IMR-90 (cell line): Measurements from ENCODE around the gene ARSB. TPM values are rescaled to one million over a fixed set of nuclear protein-coding genes. Genes with fewer than 3 reads are reported as not detected.

Experiments
- ATAC-seq: fragments of 200-7000 bp; cut with Tn5 transposase; 2 replicates; pipeline ENCODE4 v1.9.1; 2020; ENCODE audit warnings: low read depth, mild to moderate bottlenecking, moderate library complexity
- BruUV-seq: library from RNA; stranded (reverse); fragments of 400-500 nt; replicated peaks from 2 replicates; lab custom pipeline; 2021; lab: Mats Ljungman, UMichigan
- CTCF ChIA-PET: fragments of 300-600 bp; formaldehyde crosslinking; extraction: SDS; loops from one replicate; lab custom pipeline; 2021; ENCODE audit warnings: antibody characterized with exemption; lab: Yijun Ruan, JAX
- POLR2A ChIA-PET: fragments of 300-600 bp; sonication (Branson Sonifier 250); formaldehyde crosslinking; loops from one replicate; lab custom pipeline; 2022; ENCODE audit warnings: antibody characterized with exemption; ENCODE audit not compliant: unreplicated experiment; lab: Charles Lee
- DNase-seq: peaks from one replicate; pipeline ENCODE4 v3.0.0; 2013
- H2AFZ ChIP-seq: replicated peaks from 2 replicates; pipeline ENCODE3; 2013; ENCODE audit warnings: low read length, mild to moderate bottlenecking; ENCODE audit not compliant: poor library complexity
- H2AK5ac ChIP-seq: 2 replicates; pipeline ENCODE4 v1.6.1; 2013; ENCODE audit warnings: low read depth, low read length, inconsistent platforms
- H2AK9ac ChIP-seq: replicated peaks from 2 replicates; pipeline ENCODE3; 2013; ENCODE audit warnings: mild to moderate bottlenecking, low read depth, low read length, moderate library complexity; ENCODE audit not compliant: poor library complexity
- H2BK120ac ChIP-seq: 2 replicates; pipeline ENCODE4 v1.6.1; 2013; ENCODE audit warnings: low read depth, low read length, inconsistent platforms
- H2BK15ac ChIP-seq: 3 replicates; pipeline ENCODE4 v1.6.1; 2013; ENCODE audit warnings: low read depth, low read length, inconsistent platforms
- H2BK20ac ChIP-seq: 2 replicates; pipeline ENCODE4 v1.6.1; 2013; ENCODE audit warnings: low read depth, mild to moderate bottlenecking, inconsistent platforms, low read length, moderate library complexity
- H2BK5ac ChIP-seq: 2 replicates; pipeline ENCODE4 v1.6.1; 2013; ENCODE audit warnings: mild to moderate bottlenecking, low read depth, low read length, inconsistent platforms; ENCODE audit not compliant: poor library complexity, severe bottlenecking
- H3K14ac ChIP-seq: replicated peaks from 2 replicates; pipeline ENCODE4 v1.6.1; 2013; ENCODE audit warnings: low read depth, low read length, inconsistent platforms
- H3K18ac ChIP-seq: 2 replicates; pipeline ENCODE4 v1.6.1; 2013; ENCODE audit warnings: low read depth, low read length, control low read depth
- H3K23ac ChIP-seq: 2 replicates; pipeline ENCODE4 v1.6.1; 2013; ENCODE audit warnings: low read depth, low read length, inconsistent platforms
- H3K27ac ChIP-seq: 2 replicates; pipeline ENCODE4 v1.5.1; 2013; ENCODE audit warnings: mild to moderate bottlenecking, control low read depth, low read length; ENCODE audit not compliant: insufficient read depth
- H3K27me3 ChIP-seq: 2 replicates; pipeline ENCODE4 v1.6.1; 2013; ENCODE audit warnings: low read length; ENCODE audit not compliant: control insufficient read depth, insufficient read depth
- H3K36me3 ChIP-seq: 2 replicates; pipeline ENCODE4 v1.6.1; 2013; ENCODE audit warnings: low read length, mixed read lengths; ENCODE audit not compliant: control insufficient read depth, insufficient read depth
- H3K4ac ChIP-seq: 2 replicates; pipeline ENCODE4 v1.6.1; 2013; ENCODE audit warnings: low read depth, low read length, inconsistent platforms
- H3K4me1 ChIP-seq: 2 replicates; pipeline ENCODE4 v1.6.1; 2013; ENCODE audit warnings: low read length, mixed read lengths; ENCODE audit not compliant: control insufficient read depth, insufficient read depth
- H3K4me2 ChIP-seq: 2 replicates; pipeline ENCODE4 v1.6.1; 2013; ENCODE audit warnings: low read depth, mild to moderate bottlenecking, control low read depth, low read length, moderate library complexity
- H3K4me3 ChIP-seq: 2 replicates; pipeline ENCODE4 v1.5.1; 2013; ENCODE audit warnings: low read depth, mild to moderate bottlenecking, control low read depth, low read length, moderate library complexity; ENCODE audit not compliant: insufficient read depth
- H3K56ac ChIP-seq: 2 replicates; pipeline ENCODE4 v1.6.1; 2013; ENCODE audit warnings: low read length, inconsistent platforms; ENCODE audit not compliant: insufficient read depth; ENCODE audit errors: extremely low read depth
- H3K79me1 ChIP-seq, 2 experiments: 2 replicates each; pipeline ENCODE4 v1.6.1; 2013; ENCODE audit warnings: low read length in 2 of 2, inconsistent platforms in 1 of 2, low read depth in 1 of 2
- H3K9ac ChIP-seq: 2 replicates; pipeline ENCODE4 v1.6.1; 2013; ENCODE audit warnings: low read depth, low read length, control low read depth
- H3K9me1 ChIP-seq: 2 replicates; pipeline ENCODE4 v1.6.1; 2013; ENCODE audit warnings: low read length, inconsistent platforms; ENCODE audit not compliant: insufficient read depth
- H3K9me3 ChIP-seq: 2 replicates; pipeline ENCODE4 v1.6.1; 2013; ENCODE audit warnings: low read length; ENCODE audit not compliant: control insufficient read depth, insufficient read depth
- H4K20me1 ChIP-seq: 2 replicates; pipeline ENCODE4 v1.6.1; 2013; ENCODE audit warnings: low read length, inconsistent platforms; ENCODE audit not compliant: insufficient read depth
- H4K5ac ChIP-seq: 2 replicates; pipeline ENCODE4 v1.6.1; 2013; ENCODE audit warnings: mild to moderate bottlenecking, low read depth, low read length, control low read depth
- H4K8ac ChIP-seq, 2 experiments: 2 replicates each; pipeline ENCODE4 v1.6.1; 2013; ENCODE audit warnings: low read depth in 2 of 2, low read length in 2 of 2, control low read depth in 1 of 2, inconsistent platforms in 1 of 2
- H4K91ac ChIP-seq: 2 replicates; pipeline ENCODE4 v1.6.1; 2013; ENCODE audit warnings: low read depth, low read length, inconsistent platforms; ENCODE audit not compliant: insufficient read depth
- BHLHE40 ChIP-seq: fragments of 150-350 bp; IDR thresholded peaks from 2 replicates; pipeline ENCODE4 v1.6.1; 2016; ENCODE audit warnings: mild to moderate bottlenecking, low read depth, low read length
- CEBPB ChIP-seq: IDR thresholded peaks from 2 replicates; pipeline ENCODE4 v1.6.1; 2012; ENCODE audit warnings: low read depth, low read length, improper control_type of control experiment
- MAFK ChIP-seq: IDR thresholded peaks from 2 replicates; pipeline ENCODE4 v1.6.1; 2012; ENCODE audit warnings: low read depth, low read length, improper control_type of control experiment
- MXI1 ChIP-seq: IDR thresholded peaks from 2 replicates; pipeline ENCODE4 v1.6.1; 2012; ENCODE audit warnings: low read depth, mild to moderate bottlenecking, low read length, moderate library complexity, borderline replicate concordance
- RAD21 ChIP-seq: IDR thresholded peaks from 2 replicates; pipeline ENCODE4 v1.6.1; 2012; ENCODE audit warnings: low read length, improper control_type of control experiment
- RCOR1 ChIP-seq: IDR thresholded peaks from 2 replicates; pipeline ENCODE4 v1.6.1; 2012; ENCODE audit warnings: mild to moderate bottlenecking, low read length, improper control_type of control experiment; ENCODE audit not compliant: insufficient replicate concordance
- RFX5 ChIP-seq: IDR thresholded peaks from 2 replicates; pipeline ENCODE4 v1.8.0; 2012; ENCODE audit warnings: low read depth, mild to moderate bottlenecking, low read length, moderate library complexity
- SMC3 ChIP-seq: fragments of 150-350 bp; IDR thresholded peaks from 2 replicates; pipeline ENCODE4 v1.6.1; 2016; ENCODE audit warnings: low read depth, mild to moderate bottlenecking, antibody characterized with exemption, low read length, moderate library complexity
- USF2 ChIP-seq: fragments of 150-350 bp; IDR thresholded peaks from 2 replicates; pipeline ENCODE4 v1.6.1; 2017; ENCODE audit warnings: mild to moderate bottlenecking, antibody characterized with exemption, low read length, low read depth
- WGBS, 2 experiments: methylation state at CpG; one replicate each; pipeline versions ENCODE4 v1.1.5 to v1.1.7; 2013; ENCODE audit warnings: missing lambda C conversion rate in 2 of 2; ENCODE audit not compliant: insufficient read length in 1 of 2; ENCODE audit errors: extremely low coverage in 2 of 2; 5-methylcytosine and 5-hydroxymethylcytosine counted together
- dilution Hi-C: fragments of 300-500 bp; cut with HindIII; formaldehyde crosslinking; loops from one replicate; pipeline ENCODE4 v1.14.3; 2018; ENCODE audit warnings: low sequenced_read_pairs; ENCODE audit not compliant: unreplicated experiment
- in situ Hi-C: fragments of 300-500 bp; cut with MboI; formaldehyde crosslinking; loops from 3 replicates; pipeline ENCODE4 v1.14.3; 2019; ENCODE audit warnings: low sequenced_read_pairs, inconsistent platforms, mixed read lengths
- intact Hi-C: fragments of 100-400 bp; cut with micrococcal nuclease; formaldehyde crosslinking; loops from 2 replicates; pipeline ENCODE4 v1.10.0; 2022
- polyA plus RNA-seq, 3 experiments: library from polyadenylated mRNA; depleted of rRNA; stranded (reverse); fragments of >200 nt; gene quantifications; 2 replicates each; pipeline ENCODE4 v1.2.3, GENCODE V29; 2012; ENCODE audit warnings: low replicate concordance in 1 of 3
- total RNA-seq: library from RNA; depleted of rRNA; stranded (reverse); fragments of >200 nt; gene quantifications from 2 replicates; pipeline ENCODE4 v1.2.3, GENCODE V29; 2012

ARSB gene
- total and polyA plus RNA-seq, 2 of the 4 experiments (the other 2 are of a cell fraction): 16.0 to 16.3 TPM

GRCh38 chr5:78811121-78811817 lies 173.8 kb downstream of the ARSB start (continued):
- TF ChIP-seq RCOR1: no peak

DNA sequence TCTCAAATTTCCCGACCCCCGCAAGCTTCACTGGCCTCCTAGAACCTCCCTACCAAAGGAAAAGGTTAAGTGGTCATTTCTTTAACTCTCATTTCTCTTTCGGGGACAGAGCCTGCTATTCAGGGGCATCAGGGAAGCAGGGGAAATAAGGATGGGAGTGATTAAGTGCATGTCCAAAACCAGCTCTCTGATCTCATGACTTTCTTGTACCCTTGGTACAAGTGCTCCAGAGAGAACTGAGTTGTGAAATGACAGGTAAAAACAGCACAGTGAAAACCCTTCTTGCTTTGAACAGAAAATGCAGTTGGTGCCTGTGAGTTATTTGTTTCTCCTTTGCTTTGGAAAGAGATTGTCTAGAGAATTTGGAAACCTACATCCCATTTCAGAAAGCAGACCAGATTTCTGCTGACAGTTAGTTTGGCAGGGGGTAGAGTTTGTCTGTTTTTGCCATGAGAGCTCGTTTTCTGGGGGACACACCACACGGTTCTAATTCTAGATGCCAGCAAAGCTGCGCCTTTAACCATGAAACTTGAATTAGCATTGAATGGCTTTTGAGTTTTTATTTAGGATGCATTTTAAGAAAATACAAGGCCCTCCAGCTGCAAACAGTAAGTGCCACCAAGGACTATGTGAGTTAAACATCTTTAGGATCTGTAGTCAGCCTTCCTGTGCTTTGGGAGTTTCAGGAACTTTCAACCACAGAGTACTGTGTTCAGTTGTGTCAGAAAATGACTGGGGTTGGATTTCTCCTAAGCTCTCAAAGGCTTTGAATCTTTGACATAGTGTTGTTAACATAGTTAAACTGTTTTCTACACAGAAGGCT lies 174.8 kb downstream of the ARSB start:
- H4K5ac ChIP-seq: no peak overlapping the region
- no peak for ATAC-seq
- no peak overlapping the region for H3K27ac ChIP-seq
- H3K4me1 ChIP-seq: peaks cover 17% of the 10 kb centered on the region
- no peaks in the 10 kb centered on the region for H3K36me3 ChIP-seq
- H2AFZ ChIP-seq: no peak overlapping the region
- no peaks in the 10 kb centered on the region for H3K27me3 ChIP-seq
- no peak overlapping the region for H3K4me2 ChIP-seq
- 0 out of 2 replicates have a peak overlapping the region, but pooled peaks have one; percentile 28 for H4K91ac ChIP-seq
- peak overlapping the region; percentile 50 for H3K18ac ChIP-seq
- peak overlapping the region; percentile 57 for H2BK20ac ChIP-seq
- no peak overlapping the region for H3K4me3 ChIP-seq
- in situ Hi-C loops: no loop called here
- H3K9me1 ChIP-seq: peaks cover 21% of the 10 kb centered on the region
- peak overlapping the region; percentile 55; the same call in 1 of the 2 replicates for H3K14ac ChIP-seq
- WGBS, 2 experiments: no CpG with 5 or more reads among the region's 6 CpGs
- ChIA-PET POLR2A (no interaction called here), CTCF (interaction anchor here (1.0 kb wide), 1 partner anchor 100 kb away, joined by 3 read pairs; no protein-coding TSS in a partner anchor)
- H2AK9ac ChIP-seq: no peak overlapping the region
- intact Hi-C loops: no loop called here
- TF ChIP-seq USF2: no peak
- no peak for TF ChIP-seq BHLHE40
- TF ChIP-seq RFX5: no peak
- no peak for TF ChIP-seq MXI1
- TF ChIP-seq RAD21: no peak
- no peak for TF ChIP-seq CEBPB
- TF ChIP-seq MAFK: no peak
- no peak for TF ChIP-seq SMC3
- no peaks in the 10 kb centered on the region for H4K20me1 ChIP-seq
- H2AK5ac ChIP-seq: no peak overlapping the region; the same call in 1 of the 2 replicates
- H4K8ac ChIP-seq: no peak overlapping the region; a peak in 1 of 4 replicates
- no TSS peak for BruUV-seq
- no peak overlapping the region for H3K56ac ChIP-seq
- no peaks in the 10 kb centered on the region for H3K9me3 ChIP-seq
- H3K79me1 ChIP-seq: no peaks in the 10 kb centered on the region; a peak in 1 of 4 replicates
- H3K4ac ChIP-seq: peak overlapping the region; percentile 64; the same call in 1 of the 2 replicates
- H3K9ac ChIP-seq: no peak overlapping the region
- dilution Hi-C loops: no loop called here
- H2BK120ac ChIP-seq: peak overlapping the region; percentile 47
- 0 out of 3 replicates have a peak overlapping the region, but pooled peaks have one; percentile 23 for H2BK15ac ChIP-seq
- DNase-seq: no peak
- H3K23ac ChIP-seq: 0 out of 2 replicates have a peak overlapping the region, but pooled peaks have one; percentile 32
- no peak overlapping the region for H2BK5ac ChIP-seq
